HepG2 (cell line): ENCODE data around the gene SLC2A11. TPM values are rescaled to one million over a fixed set of nuclear protein-coding genes. Genes with fewer than 3 reads are reported as not detected.

Source experiments
- ARNT2 ChIP-seq: sonication (generic); formaldehyde crosslinking; IDR thresholded peaks from 2 replicates; pipeline ENCODE4 v1.8.0; 2022; ENCODE audit warnings: mild to moderate bottlenecking, low read depth, missing genetic modification reagents, moderate library complexity
- ASH2L ChIP-seq: fragments of 300-600, 200-600 bp; sonication (generic); IDR thresholded peaks from 2 replicates; pipeline ENCODE4 v1.7.0; 2017; ENCODE audit warnings: low read depth, mild to moderate bottlenecking, moderate library complexity, mixed read lengths, low read length; ENCODE audit not compliant: insufficient read length
- CHD2 ChIP-seq: IDR thresholded peaks from 2 replicates; pipeline ENCODE4 v1.6.1; 2011; ENCODE audit warnings: low read depth, low read length, improper control_type of control experiment
- GFI1 ChIP-seq: sonication (generic); formaldehyde crosslinking; IDR thresholded peaks from 2 replicates; pipeline ENCODE4 v1.5.0; 2020; ENCODE audit warnings: missing genetic modification reagents, mild to moderate bottlenecking, borderline replicate concordance
- HOXA7 ChIP-seq: sonication (generic); formaldehyde crosslinking; IDR thresholded peaks from 2 replicates; pipeline ENCODE4 v1.8.1; 2022; ENCODE audit warnings: mild to moderate bottlenecking, missing genetic modification reagents, moderate library complexity
- JARID2 ChIP-seq: sonication (generic); formaldehyde crosslinking; IDR thresholded peaks from 2 replicates; pipeline ENCODE4 v1.8.1; 2023; ENCODE audit warnings: missing genetic modification reagents, inconsistent platforms; ENCODE audit not compliant: insufficient replicate concordance
- MED13 ChIP-seq: sonication (generic); formaldehyde crosslinking; IDR thresholded peaks from 2 replicates; pipeline ENCODE4 v1.5.0; 2020; ENCODE audit warnings: missing genetic modification reagents
- NFKBIZ ChIP-seq: IDR thresholded peaks from 2 replicates; pipeline ENCODE4 v1.6.1; 2018; ENCODE audit warnings: missing genetic modification reagents, missing compliant biosample characterization
- SMAD9 ChIP-seq: sonication (generic); formaldehyde crosslinking; IDR thresholded peaks from 2 replicates; pipeline ENCODE4 v1.5.1; 2020; ENCODE audit warnings: mild to moderate bottlenecking, missing genetic modification reagents
- ZBTB3 ChIP-seq: sonication (generic); formaldehyde crosslinking; IDR thresholded peaks from 2 replicates; pipeline ENCODE4 v1.4.0; 2020; ENCODE audit warnings: low read depth, mild to moderate bottlenecking, moderate library complexity, missing genetic modification reagents, borderline replicate concordance
- ZBTB7B ChIP-seq: sonication (generic); formaldehyde crosslinking; IDR thresholded peaks from 2 replicates; pipeline ENCODE4 v1.4.0; 2020; ENCODE audit warnings: missing genetic modification reagents
- ZFP36L2 ChIP-seq: sonication (generic); formaldehyde crosslinking; IDR thresholded peaks from 2 replicates; pipeline ENCODE4 v1.4.0; 2020; ENCODE audit warnings: missing genetic modification reagents
- ZIK1 ChIP-seq: sonication (generic); formaldehyde crosslinking; IDR thresholded peaks from 2 replicates; pipeline ENCODE4 v1.5.0; 2020; ENCODE audit warnings: mild to moderate bottlenecking, low read depth, missing genetic modification reagents, borderline replicate concordance
- ZNF260 ChIP-seq: sonication (generic); formaldehyde crosslinking; IDR thresholded peaks from 2 replicates; pipeline ENCODE4 v1.4.0; 2020; ENCODE audit warnings: missing genetic modification reagents, low read depth, mild to moderate bottlenecking, borderline replicate concordance
- ZNF354B ChIP-seq: sonication (generic); formaldehyde crosslinking; IDR thresholded peaks from 2 replicates; pipeline ENCODE4 v1.8.0; 2022; ENCODE audit warnings: mild to moderate bottlenecking, missing genetic modification reagents
- ZNF550 ChIP-seq: sonication (generic); formaldehyde crosslinking; IDR thresholded peaks from 2 replicates; pipeline ENCODE4 v1.4.0; 2020; ENCODE audit warnings: mild to moderate bottlenecking, missing genetic modification reagents, borderline replicate concordance
- ZNF570 ChIP-seq: sonication (generic); formaldehyde crosslinking; IDR thresholded peaks from 2 replicates; pipeline ENCODE4 v1.4.0; 2020; ENCODE audit warnings: mild to moderate bottlenecking, missing genetic modification reagents, borderline replicate concordance
- ZNF616 ChIP-seq: sonication (generic); formaldehyde crosslinking; IDR thresholded peaks from 2 replicates; pipeline ENCODE4 v1.5.0; 2020; ENCODE audit warnings: low read depth, mild to moderate bottlenecking, missing genetic modification reagents
- ZNF780A ChIP-seq: sonication (generic); formaldehyde crosslinking; IDR thresholded peaks from 2 replicates; pipeline ENCODE4 v1.8.0; 2022; ENCODE audit warnings: mild to moderate bottlenecking, missing genetic modification reagents, moderate library complexity
- polyA plus RNA-seq, 8 experiments: library from polyadenylated mRNA; depleted of rRNA in 3 of 8; stranded (reverse) in 7 of 8; unstranded in 1 of 8; fragments of >200 nt; fragmentation: Illumina TruSeq in 4 of 8; extraction: Trizol in 4 of 8; gene quantifications; 2 replicates each; pipeline versions ENCODE4 v1.2.1 to v1.2.3, GENCODE V29; 2011 to 2016; ENCODE audit warnings: low read depth in 4 of 8, missing spikeins in 1 of 8, mixed read lengths in 1 of 8; ENCODE audit not compliant: insufficient read depth in 1 of 8
- total RNA-seq, 5 experiments: library from RNA; depleted of rRNA; stranded (reverse); fragments of >200 nt; fragmentation: Illumina TruSeq; extraction: Trizol; gene quantifications; 2 replicates each; pipeline ENCODE4 v1.2.3, GENCODE V29; 2016; ENCODE audit warnings: low read depth in 1 of 5
- TF ChIP-seq, protein P1 (sequence below): sonication (generic); formaldehyde crosslinking; IDR thresholded peaks from 2 replicates; pipeline ENCODE4 v1.9.0; 2021; ENCODE audit warnings: missing genetic modification reagents, borderline replicate concordance
- TF ChIP-seq, protein P2 (sequence below): sonication (generic); formaldehyde crosslinking; IDR thresholded peaks from 2 replicates; pipeline ENCODE4 v1.5.1; 2020; ENCODE audit warnings: mild to moderate bottlenecking, missing genetic modification reagents
- TF ChIP-seq, protein P3 (sequence below): IDR thresholded peaks from 2 replicates; pipeline ENCODE4 v1.6.1; 2016; ENCODE audit warnings: missing compliant biosample characterization, missing genetic modification reagents, borderline replicate concordance

The SLC2A11 gene
- total and polyA plus RNA-seq, 2 of the 13 experiments (the other 11 are each of a cell fraction or from before 2014, with no cell fraction given): 15.2 to 15.4 TPM

DNA sequence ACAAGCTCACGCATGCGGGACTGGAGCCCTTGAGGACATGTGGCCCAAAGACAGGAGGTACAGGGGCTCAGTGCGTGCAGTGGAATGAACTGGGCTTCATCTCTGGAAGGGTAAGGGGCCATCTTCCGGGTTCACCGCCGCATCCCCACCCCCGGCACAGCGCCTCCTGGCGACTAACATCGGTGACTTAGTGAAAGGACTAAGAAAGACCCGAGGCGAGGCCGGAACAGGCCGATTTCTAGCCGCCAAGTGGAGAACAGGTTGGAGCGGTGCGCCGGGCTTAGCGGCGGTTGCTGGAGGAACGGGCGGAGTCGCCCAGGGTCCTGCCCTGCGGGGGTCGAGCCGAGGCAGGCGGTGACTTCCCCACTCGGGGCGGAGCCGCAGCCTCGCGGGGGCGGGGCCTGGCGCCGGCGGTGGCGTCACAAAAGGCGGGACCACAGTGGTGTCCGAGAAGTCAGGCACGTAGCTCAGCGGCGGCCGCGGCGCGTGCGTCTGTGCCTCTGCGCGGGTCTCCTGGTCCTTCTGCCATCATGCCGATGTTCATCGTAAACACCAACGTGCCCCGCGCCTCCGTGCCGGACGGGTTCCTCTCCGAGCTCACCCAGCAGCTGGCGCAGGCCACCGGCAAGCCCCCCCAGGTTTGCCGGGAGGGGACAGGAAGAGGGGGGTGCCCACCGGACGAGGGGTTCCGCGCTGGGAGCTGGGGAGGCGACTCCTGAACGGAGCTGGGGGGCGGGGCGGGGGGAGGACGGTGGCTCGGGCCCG lies 36.5 kb downstream of the SLC2A11 start, which contains the start of gene MIF (continued):
- TF ChIP-seq, protein P1, sequence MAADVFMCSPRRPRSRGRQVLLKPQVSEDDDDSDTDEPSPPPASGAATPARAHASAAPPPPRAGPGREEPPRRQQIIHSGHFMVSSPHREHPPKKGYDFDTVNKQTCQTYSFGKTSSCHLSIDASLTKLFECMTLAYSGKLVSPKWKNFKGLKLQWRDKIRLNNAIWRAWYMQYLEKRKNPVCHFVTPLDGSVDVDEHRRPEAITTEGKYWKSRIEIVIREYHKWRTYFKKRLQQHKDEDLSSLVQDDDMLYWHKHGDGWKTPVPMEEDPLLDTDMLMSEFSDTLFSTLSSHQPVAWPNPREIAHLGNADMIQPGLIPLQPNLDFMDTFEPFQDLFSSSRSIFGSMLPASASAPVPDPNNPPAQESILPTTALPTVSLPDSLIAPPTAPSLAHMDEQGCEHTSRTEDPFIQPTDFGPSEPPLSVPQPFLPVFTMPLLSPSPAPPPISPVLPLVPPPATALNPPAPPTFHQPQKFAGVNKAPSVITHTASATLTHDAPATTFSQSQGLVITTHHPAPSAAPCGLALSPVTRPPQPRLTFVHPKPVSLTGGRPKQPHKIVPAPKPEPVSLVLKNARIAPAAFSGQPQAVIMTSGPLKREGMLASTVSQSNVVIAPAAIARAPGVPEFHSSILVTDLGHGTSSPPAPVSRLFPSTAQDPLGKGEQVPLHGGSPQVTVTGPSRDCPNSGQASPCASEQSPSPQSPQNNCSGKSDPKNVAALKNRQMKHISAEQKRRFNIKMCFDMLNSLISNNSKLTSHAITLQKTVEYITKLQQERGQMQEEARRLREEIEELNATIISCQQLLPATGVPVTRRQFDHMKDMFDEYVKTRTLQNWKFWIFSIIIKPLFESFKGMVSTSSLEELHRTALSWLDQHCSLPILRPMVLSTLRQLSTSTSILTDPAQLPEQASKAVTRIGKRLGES (CRISPR knock-in tag): no peak
- TF ChIP-seq, protein P2, sequence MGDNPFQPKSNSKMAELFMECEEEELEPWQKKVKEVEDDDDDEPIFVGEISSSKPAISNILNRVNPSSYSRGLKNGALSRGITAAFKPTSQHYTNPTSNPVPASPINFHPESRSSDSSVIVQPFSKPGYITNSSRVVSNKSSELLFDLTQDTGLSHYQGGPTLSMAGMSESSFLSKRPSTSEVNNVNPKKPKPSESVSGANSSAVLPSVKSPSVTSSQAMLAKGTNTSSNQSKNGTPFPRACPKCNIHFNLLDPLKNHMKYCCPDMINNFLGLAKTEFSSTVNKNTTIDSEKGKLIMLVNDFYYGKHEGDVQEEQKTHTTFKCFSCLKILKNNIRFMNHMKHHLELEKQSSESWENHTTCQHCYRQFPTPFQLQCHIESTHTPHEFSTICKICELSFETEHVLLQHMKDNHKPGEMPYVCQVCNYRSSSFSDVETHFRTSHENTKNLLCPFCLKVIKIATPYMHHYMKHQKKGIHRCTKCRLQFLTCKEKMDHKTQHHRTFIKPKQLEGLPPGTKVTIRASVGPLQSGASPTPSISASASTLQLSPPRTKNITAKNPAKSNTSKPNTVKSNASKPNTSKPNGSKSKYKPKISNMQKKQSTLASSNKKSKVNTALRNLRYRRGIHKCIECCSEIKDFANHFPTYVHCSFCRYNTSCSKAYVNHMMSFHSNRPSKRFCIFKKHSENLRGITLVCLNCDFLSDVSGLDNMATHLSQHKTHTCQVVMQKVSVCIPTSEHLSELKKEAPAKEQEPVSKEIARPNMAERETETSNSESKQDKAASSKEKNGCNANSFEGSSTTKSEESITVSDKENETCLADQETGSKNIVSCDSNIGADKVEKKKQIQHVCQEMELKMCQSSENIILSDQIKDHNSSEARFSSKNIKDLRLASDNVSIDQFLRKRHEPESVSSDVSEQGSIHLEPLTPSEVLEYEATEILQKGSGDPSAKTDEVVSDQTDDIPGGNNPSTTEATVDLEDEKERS (CRISPR knock-in tag): no peak
- TF ChIP-seq MED13 (CRISPR knock-in tag) (no peak), SMAD9 (CRISPR knock-in tag) (no peak), ZNF354B (no peak), ZNF616 (CRISPR knock-in tag) (peak; percentile 17; the same call in 1 of the 2 replicates), ZNF780A (CRISPR knock-in tag) (no peak), ZNF260 (CRISPR knock-in tag) (no peak), JARID2 (CRISPR knock-in tag) (no peak), CHD2 (no peak), ARNT2 (peak; percentile 87; the same call in 1 of the 2 replicates), HOXA7 (CRISPR knock-in tag) (no peak), ZBTB3 (CRISPR knock-in tag) (no peak), ZFP36L2 (peak; percentile 31; the same call in 1 of the 2 replicates), ASH2L (no peak), GFI1 (CRISPR knock-in tag) (no peak), ZNF550 (CRISPR knock-in tag) (no peak), ZBTB7B (CRISPR knock-in tag) (peak; percentile 89), NFKBIZ (CRISPR knock-in tag) (no peak), ZIK1 (CRISPR knock-in tag) (peak; percentile 90; the same call in 1 of the 2 replicates), ZNF570 (CRISPR knock-in tag) (no peak)
- TF ChIP-seq, protein P3, sequence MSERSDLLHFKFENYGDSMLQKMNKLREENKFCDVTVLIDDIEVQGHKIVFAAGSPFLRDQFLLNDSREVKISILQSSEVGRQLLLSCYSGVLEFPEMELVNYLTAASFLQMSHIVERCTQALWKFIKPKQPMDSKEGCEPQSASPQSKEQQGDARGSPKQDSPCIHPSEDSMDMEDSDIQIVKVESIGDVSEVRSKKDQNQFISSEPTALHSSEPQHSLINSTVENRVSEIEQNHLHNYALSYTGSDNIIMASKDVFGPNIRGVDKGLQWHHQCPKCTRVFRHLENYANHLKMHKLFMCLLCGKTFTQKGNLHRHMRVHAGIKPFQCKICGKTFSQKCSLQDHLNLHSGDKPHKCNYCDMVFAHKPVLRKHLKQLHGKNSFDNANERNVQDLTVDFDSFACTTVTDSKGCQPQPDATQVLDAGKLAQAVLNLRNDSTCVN (CRISPR knock-in tag): no peak
